SH-SY5Y (cell line): ENCODE data around the gene EPHB4.

Experiments
- GATA2 ChIP-seq: IDR thresholded peaks from 2 replicates; pipeline ENCODE4 v1.6.1; 2011; ENCODE audit warnings: mild to moderate bottlenecking, low read depth, low read length
- GATA3 ChIP-seq: IDR thresholded peaks from 2 replicates; pipeline ENCODE4 v1.6.1; 2011; ENCODE audit warnings: low read depth, mild to moderate bottlenecking, low read length, moderate library complexity

- TF ChIP-seq GATA2 (no peak), GATA3 (no peak)
These were observed 48.0 kb downstream of the EPHB4 start for GRCh38 chr7:100779359-100779758.
